GM19467 (cell line): ENCODE measurements around the gene C10orf53.
"Not testable (repeated sequence)": the region's sequence is repeated elsewhere in the genome, so short reads cannot be mapped to it uniquely, and the experiment has no call there.

Experiments used
- ATAC-seq: cut with Tn5 transposase; IDR thresholded peaks from one replicate; pipeline ENCODE4 v1.9.1; 2021; ENCODE audit warnings: mild to moderate bottlenecking, moderate library complexity; ENCODE audit not compliant: unreplicated experiment

C10orf53 gene

GRCh38 chr10:49652421-49653272, 26.8 kb upstream of the C10orf53 start:
- no peak for ATAC-seq

GRCh38 chr10:49653273-49653929, 26.1 kb upstream of the C10orf53 start:
- no peak for ATAC-seq

- no peak for ATAC-seq
Measured at GRCh38 chr10:49654036-49654693, 25.3 kb upstream of the C10orf53 start.

GRCh38 chr10:49655099-49655498, 24.4 kb upstream of the C10orf53 start:
- ATAC-seq, result no peak

- no peak for ATAC-seq
Measured at GRCh38 chr10:49656845-49657493, 22.5 kb upstream of the C10orf53 start.

GRCh38 chr10:49657606-49658005, 21.8 kb upstream of the C10orf53 start:
- ATAC-seq, result no peak

GRCh38 chr10:49661140-49661856, 18.2 kb upstream of the C10orf53 start:
- ATAC-seq, result no peak

- ATAC-seq, result no peak
Measured at GRCh38 chr10:49662169-49662830, 17.2 kb upstream of the C10orf53 start.

- ATAC-seq, result no peak
Measured at GRCh38 chr10:49663596-49663995, 15.9 kb upstream of the C10orf53 start.

- no peak for ATAC-seq
Measured at GRCh38 chr10:49664006-49664841, 15.2 kb upstream of the C10orf53 start.

- no peak for ATAC-seq
Measured at GRCh38 chr10:49664842-49665355, 14.6 kb upstream of the C10orf53 start.

- no peak for ATAC-seq
Measured at GRCh38 chr10:49666054-49666615, 13.3 kb upstream of the C10orf53 start.

- no peak for ATAC-seq
Measured at GRCh38 chr10:49666685-49667084, 12.8 kb upstream of the C10orf53 start.

GRCh38 chr10:49667991-49668390, 11.5 kb upstream of the C10orf53 start:
- no peak for ATAC-seq

- no peak for ATAC-seq
Measured at GRCh38 chr10:49668684-49669083, 10.8 kb upstream of the C10orf53 start.

GRCh38 chr10:49678827-49679479, 498 bp upstream of the C10orf53 start:
- no peak for ATAC-seq

GRCh38 chr10:49682449-49682848, 3.0 kb downstream of the C10orf53 start:
- not testable (repeated sequence) for ATAC-seq

GRCh38 chr10:49682879-49683278, 3.4 kb downstream of the C10orf53 start:
- ATAC-seq, result no peak
